MCF 10A (cell line): ENCODE data around the gene ARF3. TPM values are rescaled to one million over a fixed set of nuclear protein-coding genes. Genes with fewer than 3 reads are reported as not detected.

Experiments used
- Bru-seq: library from RNA; stranded (reverse); fragments of 400-500 nt; gene quantifications from one replicate; lab custom pipeline; 2021; lab: Mats Ljungman, UMichigan
- BruChase-seq, 2 experiments: library from RNA; stranded (reverse); fragments of 400-500 nt; gene quantifications; one replicate each; lab custom pipeline; 2021; lab: Mats Ljungman, UMichigan
- BruUV-seq: library from RNA; stranded (reverse); fragments of 400-500 nt; replicated peaks from 2 replicates; lab custom pipeline; 2021; lab: Mats Ljungman, UMichigan
- CTCF ChIA-PET: fragments of 300-600 bp; sonication (Branson Sonifier 250); formaldehyde crosslinking; extraction: SDS; loops from one replicate; lab custom pipeline; 2021; ENCODE audit warnings: antibody characterized with exemption, inconsistent platforms; lab: Yijun Ruan, JAX
- POLR2A ChIA-PET: fragments of 300-600, 350-650 bp; sonication (Branson Sonifier 250); formaldehyde crosslinking; extraction: SDS; loops from one replicate; lab custom pipeline; 2020; ENCODE audit warnings: antibody characterized with exemption, inconsistent platforms; lab: Yijun Ruan, JAX
- DNase-seq: peaks from one replicate; pipeline ENCODE4 v3.0.0-alpha.2; 2018; ENCODE audit not compliant: unreplicated experiment
- H3K27ac Mint-ChIP-seq: one replicate; pipeline ENCODE4 v1.8.0; 2022; ENCODE audit warnings: mild to moderate bottlenecking, low read depth, mixed read lengths; ENCODE audit not compliant: unreplicated experiment
- H3K27me3 Mint-ChIP-seq: one replicate; pipeline ENCODE4 v1.8.0; 2022; ENCODE audit warnings: mixed read lengths; ENCODE audit not compliant: insufficient read depth, unreplicated experiment
- H3K36me3 Mint-ChIP-seq: one replicate; pipeline ENCODE4 v1.8.0; 2022; ENCODE audit warnings: mild to moderate bottlenecking, moderate library complexity, mixed read lengths; ENCODE audit not compliant: insufficient read depth, unreplicated experiment
- H3K4me1 Mint-ChIP-seq: one replicate; pipeline ENCODE4 v1.8.0; 2022; ENCODE audit warnings: mixed read lengths; ENCODE audit not compliant: insufficient read depth, unreplicated experiment
- H3K4me3 Mint-ChIP-seq: one replicate; pipeline ENCODE4 v1.8.0; 2022; ENCODE audit warnings: mild to moderate bottlenecking, moderate library complexity, mixed read lengths; ENCODE audit not compliant: unreplicated experiment
- H3K9me3 Mint-ChIP-seq: one replicate; pipeline ENCODE4 v1.8.0; 2022; ENCODE audit warnings: mixed read lengths; ENCODE audit not compliant: unreplicated experiment
- CTCF ChIP-seq: fragments of 200-600 bp; IDR thresholded peaks from one replicate; pipeline ENCODE4 v1.8.0; 2022; ENCODE audit warnings: antibody characterized with exemption, mild to moderate bottlenecking; ENCODE audit not compliant: unreplicated experiment
- intact Hi-C: fragments of 100-400 bp; cut with micrococcal nuclease; formaldehyde crosslinking; loops from 2 replicates; pipeline ENCODE4 v1.14.1; 2022
- long read RNA-seq: library from polyadenylated mRNA; stranded (forward); transcript quantifications from one replicate; pipeline ENCODE4 v2.0.0, GENCODE V29; 2022
- total RNA-seq: library from RNA; stranded (reverse); gene quantifications from 2 replicates; pipeline ENCODE4 v1.2.3, GENCODE V29; 2022

The ARF3 gene
- 117 and 129 TPM in 2 replicates for total RNA-seq
- Bru-seq, nascent RNA: percentile 90 among the genes with signal in this experiment
- percentile 99 among the genes with signal in this experiment for BruChase-seq, experiment 1, labeled RNA remaining after a 6-hour chase
- percentile 98 among the genes with signal in this experiment for BruChase-seq, experiment 2, labeled RNA remaining after a 2-hour chase
- long read RNA-seq, full-length matches to known transcripts: 44 of 82 reads
- long read RNA-seq, partial matches to known transcripts: 2 of 82 reads
- long read RNA-seq, other reads (novel, unspliced or antisense): 36 of 82 reads

GRCh38 chr12:48957141-48958048 lies at the start of gene ARF3:
Gene ARF3 (minus strand): TSS chr12:48957487. CDS start chr12:48941095, 16,392 bp downstream.
- intact Hi-C loops: no loop called here
- TF ChIP-seq CTCF: no peak
- peaks cover 34% of the 10 kb centered on the region for H3K4me1 Mint-ChIP-seq

GRCh38 chr12:49000346-49000745 lies 43.1 kb upstream of the ARF3 start:
- H3K9me3 Mint-ChIP-seq: no peaks in the 10 kb centered on the region
- POLR2A ChIA-PET: interaction anchor here (0.6 to 2.0 kb wide), 3 partner anchors 15 to 149 kb away, joined by 3 to 9 read pairs (median 4); partner anchors contain the start of gene DDX23
- no peak overlapping the region for H3K4me3 Mint-ChIP-seq
- BruUV-seq: no TSS peak
- no peaks in the 10 kb centered on the region for H3K27me3 Mint-ChIP-seq
- TF ChIP-seq CTCF: no peak
- intact Hi-C loops: no loop called here
- DNase-seq: no peak
- peaks cover 14% of the 10 kb centered on the region for H3K4me1 Mint-ChIP-seq
- CTCF ChIA-PET: interaction anchor here (0.7 to 4.2 kb wide), 7 partner anchors 12 to 148 kb away, joined by 3 to 27 read pairs (median 4); partner anchors contain the start of genes DDX23 and WNT1
- H3K36me3 Mint-ChIP-seq: peaks cover 44% of the 10 kb centered on the region
- H3K27ac Mint-ChIP-seq: no peak overlapping the region

More at GRCh38 chr12:48957141-48958048, at the start of gene ARF3:
- peak; percentile 92 for DNase-seq
- peak within 1 kb of the TSS; percentile 99 for H3K4me3 Mint-ChIP-seq
- ChIA-PET CTCF (interaction anchor here (0.5 to 2.7 kb wide), 15 partner anchors 13 to 1904 kb away, joined by 3 to 13 read pairs (median 4); partner anchors contain the start of gene WNT1), POLR2A (interaction anchor here (0.6 to 3.5 kb wide), 25 partner anchors 9 to 1264 kb away, joined by 3 to 20 read pairs (median 5); partner anchors contain the start of genes DDX23, KANSL2, LMBR1L and PRKAG1)
- no peaks in the 10 kb centered on the region for H3K9me3 Mint-ChIP-seq
- no TSS peak for BruUV-seq
- H3K36me3 Mint-ChIP-seq: peaks cover 21% of the 10 kb centered on the region
- no peaks in the 10 kb centered on the region for H3K27me3 Mint-ChIP-seq
- peak within 1 kb of the TSS; percentile 93 for H3K27ac Mint-ChIP-seq

GRCh38 chr12:48999371-49000131 lies 42.3 kb upstream of the ARF3 start, which contains the start of gene DDN:
Gene DDN (minus strand): TSS chr12:48999375. CDS start chr12:48999287, 88 bp downstream.
- TF ChIP-seq CTCF: no peak
- H3K36me3 Mint-ChIP-seq: peaks cover 36% of the 10 kb centered on the region
- H3K27ac Mint-ChIP-seq: no peak within 1 kb of the TSS
- POLR2A ChIA-PET: interaction anchor here (1.2 to 1.5 kb wide), 2 partner anchors 16 to 18 kb away, joined by 3 to 4 read pairs; no protein-coding TSS in a partner anchor
- H3K9me3 Mint-ChIP-seq: no peaks in the 10 kb centered on the region
- H3K4me1 Mint-ChIP-seq: peaks cover 14% of the 10 kb centered on the region
- intact Hi-C loops: loop anchor here (10.0 kb wide), 1 partner anchor 105 kb away; no protein-coding TSS in a partner anchor
- no peaks in the 10 kb centered on the region for H3K27me3 Mint-ChIP-seq
- BruUV-seq: no TSS peak
- peak; percentile 32 for DNase-seq
- H3K4me3 Mint-ChIP-seq: peak within 1 kb of the TSS; percentile 67
- CTCF ChIA-PET: interaction anchor here (1.0 to 1.4 kb wide), 4 partner anchors 11 to 147 kb away, joined by 4 to 7 read pairs (median 4); partner anchors contain the start of gene WNT1
